A204.1 (cell line): ENCODE measurements around the gene ZBTB46.
"Not testable (repeated sequence)": the region's sequence is repeated elsewhere in the genome, so short reads cannot be mapped to it uniquely, and the experiment has no call there.

Experiments
- FAIRE-seq: peaks from 2 replicates; lab custom pipeline; 2012; peaks lifted over from hg19 to GRCh38; lab: Jason Lieb, UNC

The ZBTB46 gene, protein sequence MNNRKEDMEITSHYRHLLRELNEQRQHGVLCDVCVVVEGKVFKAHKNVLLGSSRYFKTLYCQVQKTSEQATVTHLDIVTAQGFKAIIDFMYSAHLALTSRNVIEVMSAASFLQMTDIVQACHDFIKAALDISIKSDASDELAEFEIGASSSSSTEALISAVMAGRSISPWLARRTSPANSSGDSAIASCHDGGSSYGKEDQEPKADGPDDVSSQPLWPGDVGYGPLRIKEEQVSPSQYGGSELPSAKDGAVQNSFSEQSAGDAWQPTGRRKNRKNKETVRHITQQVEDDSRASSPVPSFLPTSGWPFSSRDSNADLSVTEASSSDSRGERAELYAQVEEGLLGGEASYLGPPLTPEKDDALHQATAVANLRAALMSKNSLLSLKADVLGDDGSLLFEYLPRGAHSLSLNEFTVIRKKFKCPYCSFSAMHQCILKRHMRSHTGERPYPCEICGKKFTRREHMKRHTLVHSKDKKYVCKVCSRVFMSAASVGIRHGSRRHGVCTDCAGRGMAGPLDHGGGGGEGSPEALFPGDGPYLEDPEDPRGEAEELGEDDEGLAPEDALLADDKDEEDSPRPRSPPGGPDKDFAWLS

DNA sequence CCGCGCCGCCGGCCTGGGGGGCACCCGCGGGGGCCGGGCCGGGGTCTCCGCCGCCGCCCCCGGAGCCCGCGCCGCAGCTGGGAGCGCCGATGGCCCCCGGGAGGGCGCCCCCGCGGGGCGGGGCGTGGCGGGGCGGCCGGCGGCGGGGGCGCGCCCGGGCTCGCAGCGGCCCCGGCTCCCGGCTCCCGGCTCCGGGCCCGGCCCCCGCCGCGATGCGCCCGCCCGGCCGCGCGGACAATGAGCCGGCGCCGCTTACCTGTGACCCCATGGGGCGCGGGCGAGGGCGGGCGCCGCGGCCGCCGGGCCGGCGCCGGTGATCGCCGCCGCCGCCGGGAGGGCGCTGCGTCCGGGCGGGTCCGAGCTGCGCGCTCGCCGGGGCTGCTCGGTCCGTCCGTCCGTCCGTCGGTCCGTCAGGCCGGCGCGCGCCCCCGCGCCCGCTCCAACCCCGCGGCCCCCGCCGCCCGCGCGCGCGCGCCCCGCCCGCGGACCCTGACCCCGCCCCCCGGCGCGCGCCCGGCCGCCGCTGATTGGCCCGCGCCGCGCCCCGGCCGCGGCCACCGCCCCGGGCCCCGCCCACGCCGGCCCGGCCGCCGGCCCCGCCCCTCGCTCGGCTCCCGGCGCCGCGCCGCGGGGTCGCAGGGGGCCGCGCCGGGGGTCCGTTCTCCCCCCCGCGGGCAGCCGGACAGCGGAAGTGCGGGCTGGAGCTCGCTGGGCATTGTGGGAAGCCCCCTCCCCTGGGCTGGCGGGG is at the start of gene ZBTB46:
TSS of gene ZBTB46 (minus strand) at position 424 of the 748 bp plus-strand sequence. CDS start 40,507 bp downstream, outside the sequence.
- no peak for FAIRE-seq

DNA sequence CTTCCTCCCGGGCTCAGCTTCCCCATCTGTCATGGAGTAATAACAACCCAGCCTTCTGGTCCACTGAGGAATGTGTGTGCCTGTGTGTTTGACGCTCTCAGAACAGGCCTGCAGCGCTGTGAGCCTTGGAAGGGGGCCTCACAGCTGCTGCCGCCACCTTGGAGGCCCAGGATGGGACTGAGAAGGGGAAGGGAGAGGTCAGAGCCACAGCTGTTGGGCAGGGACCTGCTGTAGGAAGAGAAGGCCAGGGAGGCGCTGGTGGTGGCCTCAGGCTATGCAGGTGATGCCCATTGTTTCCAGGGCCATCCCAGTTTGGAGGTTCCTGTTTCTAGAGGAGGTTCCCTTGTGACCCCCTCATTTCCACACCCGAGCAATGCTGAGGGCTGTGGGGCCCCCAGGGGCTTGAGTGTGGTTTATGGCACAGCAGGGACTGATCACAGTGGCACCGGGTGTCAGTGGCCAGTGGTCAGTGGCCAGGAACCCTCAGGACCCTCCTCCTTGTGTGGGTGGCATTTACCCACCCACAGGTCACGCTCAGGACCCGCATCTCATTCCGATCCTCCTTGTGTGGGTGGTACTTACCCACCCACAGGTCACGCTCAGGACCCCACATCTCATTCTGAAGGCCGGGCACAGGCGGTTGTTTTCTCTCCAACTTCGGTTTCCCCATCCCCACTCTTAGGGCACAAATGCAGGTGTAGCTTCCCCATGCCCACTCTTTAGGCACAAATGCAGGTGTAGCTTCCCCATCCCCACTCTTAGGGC is 48.0 kb upstream of the ZBTB46 start:
- no peak for FAIRE-seq

DNA sequence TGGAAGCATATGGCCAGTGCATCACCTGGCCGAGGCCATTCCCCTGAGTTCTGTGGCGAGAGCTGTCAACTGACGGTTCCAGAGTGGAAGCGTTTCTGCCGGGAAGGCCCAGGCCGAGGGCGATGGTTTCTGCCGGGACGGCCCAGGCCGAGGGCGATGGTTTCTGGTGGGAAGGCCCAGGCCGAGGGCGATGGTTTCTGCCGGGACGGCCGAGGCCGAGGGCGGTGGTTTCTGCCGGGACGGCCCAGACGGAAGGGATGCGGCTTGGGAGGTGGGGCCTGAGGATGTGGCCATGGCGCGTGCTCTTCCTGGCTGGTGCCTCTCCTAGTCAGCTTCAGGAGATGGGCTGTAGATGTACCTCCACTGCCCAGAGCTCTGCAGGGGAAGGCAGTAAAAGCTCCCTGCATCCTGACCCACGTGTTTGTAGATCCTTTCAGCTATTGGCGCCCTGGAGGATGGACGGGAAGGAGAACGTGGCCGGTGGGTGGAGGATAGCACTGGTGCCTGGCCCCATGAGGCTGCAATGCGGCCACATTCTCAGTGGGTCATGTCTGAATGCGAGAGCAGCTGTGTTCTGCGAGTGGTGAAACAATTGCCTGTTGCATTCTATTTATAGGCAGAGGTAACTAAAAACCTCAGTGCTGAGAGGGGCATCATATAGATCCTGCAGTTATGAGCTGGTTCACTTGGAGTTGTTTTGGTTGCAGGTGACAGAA is 46.8 kb upstream of the ZBTB46 start:
- no peak for FAIRE-seq

DNA sequence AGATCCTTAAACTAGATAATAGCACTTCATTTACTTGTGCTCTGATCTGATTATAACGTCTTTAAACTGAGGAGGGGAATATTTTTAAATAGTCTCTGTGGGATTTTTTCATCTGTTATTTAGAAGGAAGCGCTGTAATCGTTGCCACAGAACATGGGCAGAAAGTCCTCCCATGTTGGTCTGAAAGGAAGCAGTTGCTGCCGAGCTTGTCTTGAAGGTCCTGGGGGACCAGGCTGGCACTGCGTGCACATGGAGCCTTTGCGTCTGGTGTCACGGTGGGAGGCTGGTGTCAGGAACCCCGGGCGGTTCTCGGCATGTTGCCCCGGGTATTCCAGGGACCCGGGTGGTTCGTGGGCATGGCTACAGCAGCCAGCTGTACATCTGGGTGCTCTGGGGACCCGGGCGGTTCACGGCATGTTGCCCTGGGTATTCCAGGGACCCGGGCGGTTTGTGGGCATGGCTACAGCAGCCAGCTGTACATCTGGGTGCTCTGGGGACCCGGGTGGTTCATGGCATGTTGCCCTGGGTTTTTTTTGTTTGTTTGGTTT is 45.5 kb upstream of the ZBTB46 start:
- no peak for FAIRE-seq

DNA sequence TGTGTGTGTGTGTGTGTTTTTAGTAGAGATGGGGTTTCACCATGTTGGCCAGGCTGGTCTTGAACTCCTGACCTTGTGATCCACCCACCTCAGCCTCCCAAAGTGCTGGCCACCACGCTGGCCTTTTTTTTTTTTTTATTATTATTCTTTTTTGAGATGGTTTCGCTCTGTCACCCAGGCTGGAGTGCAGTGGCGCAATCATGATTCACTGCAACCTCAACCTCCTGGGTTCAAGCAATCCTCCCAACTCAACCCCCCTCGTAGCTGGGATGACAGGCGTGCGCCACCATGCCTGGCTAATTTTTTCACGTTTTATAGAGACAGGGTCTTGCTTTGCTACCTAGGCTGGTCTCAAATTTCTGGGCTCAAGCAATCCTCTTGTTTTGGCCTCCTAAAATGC is 43.2 kb upstream of the ZBTB46 start:
- not testable (repeated sequence) for FAIRE-seq

GRCh38 chr20:63873477-63873971 is 42.5 kb upstream of the ZBTB46 start:
- FAIRE-seq = no peak

GRCh38 chr20:63868264-63868663 is 37.2 kb upstream of the ZBTB46 start:
- no peak for FAIRE-seq

DNA sequence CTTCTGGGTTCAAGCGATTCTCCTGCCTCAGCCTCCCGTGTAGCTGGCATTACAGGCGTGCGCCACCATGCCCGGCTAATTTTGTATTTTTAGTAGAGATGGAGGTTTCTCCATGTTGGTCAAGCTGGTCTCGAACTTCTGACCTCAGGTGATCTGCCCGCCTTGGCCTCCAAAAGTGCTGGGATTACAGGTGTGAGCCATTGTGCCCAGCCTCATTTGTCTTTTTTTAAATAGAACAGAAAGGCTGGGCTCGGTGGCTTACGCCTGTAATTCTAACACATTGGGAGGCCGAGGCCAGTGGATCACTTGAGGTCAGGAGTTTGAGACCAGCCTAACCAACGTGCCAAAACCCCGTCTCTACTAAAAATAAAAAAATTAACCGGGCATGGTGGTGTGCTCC is 36.0 kb upstream of the ZBTB46 start:
- FAIRE-seq = not testable (repeated sequence)

DNA sequence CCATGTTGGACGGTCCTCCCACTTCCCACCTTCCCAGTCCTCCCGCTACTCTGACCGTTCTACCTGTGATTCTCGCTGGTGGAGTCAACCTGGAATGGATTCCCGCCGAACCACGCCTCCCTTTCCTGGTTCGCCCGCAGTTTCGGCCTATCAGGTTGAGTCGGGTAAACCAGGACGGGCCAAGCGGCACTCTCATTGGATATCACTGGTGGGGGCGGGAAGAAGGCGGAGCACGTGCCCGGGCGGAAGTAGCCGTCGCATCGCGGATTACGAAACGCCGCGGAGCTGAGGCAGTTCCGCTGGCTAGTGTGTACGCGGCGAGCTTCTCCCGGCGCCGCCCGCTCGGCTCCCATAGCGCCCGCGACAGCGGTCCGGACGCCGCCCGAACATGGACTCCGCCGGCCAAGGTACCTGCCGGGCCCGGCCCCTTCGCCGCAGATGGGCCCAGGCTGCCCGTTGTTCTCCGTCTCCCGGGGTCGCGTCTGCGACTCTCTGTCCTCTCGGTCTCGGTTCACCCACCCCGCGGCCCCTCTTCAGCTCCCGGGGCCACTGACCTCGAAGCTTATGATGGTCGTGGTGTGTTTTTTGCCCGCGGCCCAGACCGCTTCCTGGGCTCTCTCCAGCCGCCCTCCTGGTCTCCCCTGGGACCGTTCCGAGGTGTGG is 34.0 kb upstream of the ZBTB46 start, which contains the start of gene TPD52L2:
TSS of gene TPD52L2 (plus strand) at position 293 of the 663 bp plus-strand sequence. CDS start at position 389, 96 bp downstream.
- FAIRE-seq = peak; percentile 96

- FAIRE-seq = no peak
These were observed 33.5 kb upstream of the ZBTB46 start for GRCh38 chr20:63864545-63864977.

- no peak for FAIRE-seq
These were observed 32.9 kb upstream of the ZBTB46 start for GRCh38 chr20:63863798-63864544.

DNA sequence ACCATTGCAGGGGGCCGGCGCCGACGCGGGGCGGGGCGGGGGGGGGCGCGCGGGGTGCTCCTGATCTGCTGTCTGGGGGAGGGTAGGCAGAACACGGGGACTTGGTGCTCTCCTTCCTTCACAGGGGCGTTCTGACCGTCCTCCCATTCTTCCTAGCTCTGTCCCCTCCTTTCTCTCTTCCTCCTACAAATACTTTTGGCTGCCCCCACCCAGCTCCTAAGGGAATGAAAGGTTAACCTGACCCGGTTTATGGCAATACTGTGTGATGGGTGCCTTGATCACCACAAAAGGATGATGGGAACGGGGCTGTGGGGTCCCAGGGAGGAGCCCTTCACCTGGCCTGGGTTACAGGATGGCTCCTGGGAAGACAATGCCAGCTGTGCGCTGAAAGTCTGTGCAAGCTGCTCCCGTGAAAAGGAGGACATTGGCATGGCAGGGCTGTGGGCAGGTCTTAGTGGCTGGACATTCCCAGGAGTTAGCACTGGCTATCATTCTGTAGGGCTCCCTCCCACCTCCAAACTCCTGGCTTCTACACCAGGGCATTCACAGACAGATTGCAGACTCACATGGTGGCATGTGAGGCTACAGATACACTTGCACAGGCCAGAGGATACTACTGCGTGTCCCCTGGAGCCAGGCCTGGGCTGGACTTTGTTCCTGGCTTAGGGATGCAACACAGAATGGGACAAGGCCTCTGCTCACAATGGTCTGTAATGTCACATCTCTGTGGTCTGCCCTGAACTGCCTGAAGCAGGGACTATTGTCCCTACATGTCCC is 32.1 kb upstream of the ZBTB46 start:
- no peak for FAIRE-seq

DNA sequence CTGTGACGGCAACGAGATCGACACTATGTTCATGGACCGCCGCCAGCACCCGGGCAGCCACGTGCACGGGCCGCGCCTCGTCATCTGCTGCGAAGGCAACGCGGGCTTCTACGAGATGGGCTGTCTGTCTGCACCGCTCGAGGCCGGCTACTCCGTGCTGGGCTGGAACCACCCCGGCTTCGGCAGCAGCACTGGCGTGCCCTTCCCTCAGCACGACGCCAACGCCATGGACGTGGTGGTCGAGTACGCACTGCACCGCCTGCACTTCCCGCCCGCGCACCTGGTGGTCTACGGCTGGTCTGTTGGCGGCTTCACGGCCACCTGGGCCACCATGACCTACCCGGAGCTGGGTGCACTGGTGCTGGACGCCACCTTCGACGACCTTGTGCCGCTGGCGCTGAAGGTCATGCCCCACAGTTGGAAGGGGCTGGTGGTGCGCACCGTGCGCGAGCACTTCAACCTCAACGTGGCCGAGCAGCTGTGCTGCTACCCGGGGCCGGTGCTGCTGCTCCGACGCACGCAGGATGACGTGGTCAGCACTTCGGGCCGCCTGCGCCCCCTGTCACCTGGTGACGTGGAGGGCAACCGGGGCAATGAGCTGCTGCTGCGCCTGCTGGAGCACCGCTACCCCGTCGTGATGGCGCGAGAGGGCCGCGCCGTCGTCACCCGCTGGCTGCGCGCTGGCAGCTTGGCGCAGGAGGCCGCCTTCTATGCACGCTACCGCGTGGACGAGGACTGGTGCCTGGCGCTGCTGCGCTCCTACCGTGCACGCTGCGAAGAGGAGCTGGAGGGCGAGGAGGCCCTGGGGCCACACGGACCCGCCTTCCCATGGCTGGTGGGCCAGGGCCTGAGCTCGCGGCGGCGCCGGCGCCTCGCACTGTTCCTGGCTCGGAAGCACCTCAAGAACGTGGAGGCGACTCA is 31.2 kb upstream of the ZBTB46 start:
- no peak for FAIRE-seq

DNA sequence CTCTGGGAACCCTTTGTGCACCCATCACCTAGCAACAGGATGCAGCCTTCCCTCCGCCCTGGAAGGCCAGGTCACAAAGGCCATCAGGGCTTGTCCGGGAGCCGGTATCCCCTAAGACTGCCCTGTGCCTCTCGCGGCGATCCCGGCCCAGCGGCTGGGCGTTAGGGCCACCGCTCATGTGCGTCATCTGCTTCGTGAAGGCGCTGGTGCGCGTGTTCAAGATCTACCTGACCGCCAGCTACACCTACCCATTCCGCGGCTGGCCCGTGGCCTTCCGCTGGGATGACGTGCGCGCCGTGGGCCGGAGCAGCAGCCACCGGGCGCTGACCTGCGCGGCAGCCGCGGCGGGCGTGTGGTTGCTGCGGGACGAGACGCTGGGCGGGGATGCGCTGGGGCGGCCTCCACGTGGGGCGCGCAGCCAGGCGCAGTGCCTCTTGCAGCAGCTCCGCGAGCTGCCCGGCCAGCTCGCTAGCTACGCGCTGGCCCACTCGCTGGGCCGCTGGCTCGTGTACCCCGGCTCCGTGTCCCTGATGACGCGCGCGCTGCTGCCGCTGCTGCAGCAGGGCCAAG is 30.4 kb upstream of the ZBTB46 start, which contains the start of gene ABHD16B:
TSS of gene ABHD16B (plus strand) at position 134 of the 570 bp plus-strand sequence. CDS start at position 177, 43 bp downstream.
- no peak for FAIRE-seq

- FAIRE-seq = no peak
These were observed 29.4 kb upstream of the ZBTB46 start for GRCh38 chr20:63860325-63861051.

- no peak for FAIRE-seq
These were observed 28.2 kb upstream of the ZBTB46 start for GRCh38 chr20:63859166-63859699.
